Esophagus squamous epithelium (tissue), 5 donors: ENCODE data around the gene BMP2. TPM values are rescaled to one million over a fixed set of nuclear protein-coding genes. Genes with fewer than 3 reads are reported as not detected.

Experiments
- DNase-seq: peaks from one replicate; lab custom pipeline; 2025; lab: John Stamatoyannopoulos, UW
- H3K27ac ChIP-seq, 4 donors: fragments of 200-600 bp; sonication (generic); one replicate each; pipeline ENCODE4 v1.5.1; 2016 to 2019; ENCODE audit warnings: mild to moderate bottlenecking in 1 of 4
- H3K27me3 ChIP-seq, 4 donors: fragments of 200-600 bp; sonication (generic); 1 replicate in 3 of 4; 2 replicates in 1 of 4; pipeline versions ENCODE4 v1.5.1 to v1.6.0; 2017 to 2021; ENCODE audit warnings: antibody characterized with exemption in 1 of 4
- H3K36me3 ChIP-seq, 3 donors: fragments of 200-600 bp; sonication (generic); one replicate each; pipeline ENCODE4 v1.5.1; 2016 to 2019
- H3K4me1 ChIP-seq, 3 donors: fragments of 200-600 bp; sonication (generic); one replicate each; pipeline ENCODE4 v1.5.1; 2017 to 2019
- H3K4me3 ChIP-seq, 4 donors: fragments of 200-600 bp; sonication (generic); 1 replicate in 3 of 4; 2 replicates in 1 of 4; pipeline ENCODE4 v1.5.1; 2016 to 2019; ENCODE audit warnings: mild to moderate bottlenecking in 2 of 4, moderate library complexity in 1 of 4
- H3K9me3 ChIP-seq, 3 donors: fragments of 200-600 bp; sonication (generic); one replicate each; pipeline ENCODE4 v1.5.1; 2016 to 2019
- CTCF ChIP-seq, 6 experiments: fragments of 450-650 bp in 4 of 6; fragments of 200-600 bp in 2 of 6; sonication (generic) in 2 of 6; IDR thresholded peaks; one replicate each; pipeline ENCODE4 v1.5.1; 2016 to 2019; ENCODE audit warnings: antibody characterized with exemption in 6 of 6, mild to moderate bottlenecking in 4 of 6, moderate library complexity in 4 of 6
- POLR2A ChIP-seq, 4 donors: fragments of 450-650 bp; IDR thresholded peaks; one replicate each; pipeline ENCODE4 v1.6.1; 2017; ENCODE audit warnings: antibody characterized with exemption in 4 of 4, mild to moderate bottlenecking in 4 of 4, moderate library complexity in 3 of 4
- WGBS, 2 donors: methylation state at CpG; one replicate each; pipeline ENCODE4 v1.1.5; 2018; 5-methylcytosine and 5-hydroxymethylcytosine counted together
- intact Hi-C: fragments of 100-400 bp; cut with DNase I; formaldehyde crosslinking; loops from one replicate; pipeline ENCODE4 v1.15.0; 2022
- total RNA-seq, 4 donors: library from RNA; depleted of rRNA; stranded (reverse); fragments of >200 nt; gene quantifications; one replicate each; pipeline ENCODE4 v1.1.0, GENCODE V29; 2016
- donor health status: DM: yes; HTN: yes; CAD: no.

Gene BMP2
- total RNA-seq, 4 donors from 2014 or later = 3.5 to 7.6 (median 5.4) TPM

GRCh38 chr20:6730672-6731328, 36.7 kb upstream of the BMP2 start:
- Histone ChIP-seq H3K9me3 (peaks cover 0 to 3% (median 0%) of the 10 kb centered on the region in 3 donors), H3K27me3 (no peaks in the 10 kb centered on the region), H3K27ac (peak overlapping the region in 1 of 4 donors; percentile 54), H3K36me3 (no peaks in the 10 kb centered on the region), H3K4me3 (no peak overlapping the region), H3K4me1 (no peaks in the 10 kb centered on the region)
- DNase-seq = no peak
- intact Hi-C loops = no loop called here
- 66 to 84% methylated on average over 9 of the region's 9 CpGs for WGBS, 2 donors
- TF ChIP-seq POLR2A (IDR thresholded peaks at IDR 0.05) (no peak), CTCF (IDR thresholded peaks at IDR 0.05) (no peak)

GRCh38 chr20:6732001-6732447, 35.5 kb upstream of the BMP2 start:
- TF ChIP-seq POLR2A (IDR thresholded peaks at IDR 0.05) (no peak), CTCF (IDR thresholded peaks at IDR 0.05) (no peak)
- H3K4me1 ChIP-seq = no peaks in the 10 kb centered on the region
- H3K36me3 ChIP-seq = no peaks in the 10 kb centered on the region
- DNase-seq = no peak
- 49 to 53% methylated on average over 3 of the region's 3 CpGs for WGBS, 2 donors
- peaks cover 0 to 3% (median 0%) of the 10 kb centered on the region in 3 donors for H3K9me3 ChIP-seq
- intact Hi-C loops = no loop called here
- H3K4me3 ChIP-seq = no peak overlapping the region
- peak overlapping the region in 3 of 4 donors; percentile 37 to 54 (median 45) for H3K27ac ChIP-seq
- no peaks in the 10 kb centered on the region for H3K27me3 ChIP-seq

- H3K9me3 ChIP-seq = peaks cover 0 to 3% (median 0%) of the 10 kb centered on the region in 3 donors
- intact Hi-C loops = no loop called here
- H3K4me3 ChIP-seq = no peak overlapping the region
- H3K27ac ChIP-seq = peak overlapping the region in 1 of 4 donors; percentile 54
- DNase-seq = no peak
- TF ChIP-seq POLR2A (IDR thresholded peaks at IDR 0.05) = no peak
- TF ChIP-seq CTCF (IDR thresholded peaks at IDR 0.05) = no peak
- no peaks in the 10 kb centered on the region for H3K36me3 ChIP-seq
- H3K4me1 ChIP-seq = no peaks in the 10 kb centered on the region
- no peaks in the 10 kb centered on the region for H3K27me3 ChIP-seq
- 87 to 95% methylated on average over 6 of the region's 6 CpGs for WGBS, 2 donors
Measured at GRCh38 chr20:6732851-6733250, 34.6 kb upstream of the BMP2 start.

GRCh38 chr20:6733965-6734364, 33.5 kb upstream of the BMP2 start:
- no peaks in the 10 kb centered on the region for H3K4me1 ChIP-seq
- no peaks in the 10 kb centered on the region for H3K27me3 ChIP-seq
- peaks cover 0 to 3% (median 0%) of the 10 kb centered on the region in 3 donors for H3K9me3 ChIP-seq
- WGBS, 2 donors = 67 to 70% methylated on average over 1 of the region's 1 CpG
- no peak for DNase-seq
- H3K36me3 ChIP-seq = no peaks in the 10 kb centered on the region
- H3K4me3 ChIP-seq = no peak overlapping the region
- TF ChIP-seq CTCF (IDR thresholded peaks at IDR 0.05) (no peak), POLR2A (IDR thresholded peaks at IDR 0.05) (no peak)
- no peak overlapping the region for H3K27ac ChIP-seq
- intact Hi-C loops = no loop called here

- Histone ChIP-seq H3K4me1 (no peaks in the 10 kb centered on the region), H3K27me3 (no peaks in the 10 kb centered on the region), H3K27ac (peak overlapping the region in 3 of 4 donors; percentile 21 to 47 (median 23)), H3K9me3 (peaks cover 0 to 3% (median 0%) of the 10 kb centered on the region in 3 donors), H3K36me3 (no peaks in the 10 kb centered on the region), H3K4me3 (no peak overlapping the region)
- 64 to 75% methylated on average over 7 of the region's 8 CpGs for WGBS, 2 donors
- TF ChIP-seq CTCF (IDR thresholded peaks at IDR 0.05) (no peak), POLR2A (IDR thresholded peaks at IDR 0.05) (no peak)
- DNase-seq = no peak
- intact Hi-C loops = no loop called here
Measured at GRCh38 chr20:6735942-6736845, 31.3 kb upstream of the BMP2 start.
